ENCODE data around the gene CC2D1B.
"Not testable (repeated sequence)": the region's sequence is repeated elsewhere in the genome, so short reads cannot be mapped to it uniquely, and the experiment has no call there.

CC2D1B gene, protein sequence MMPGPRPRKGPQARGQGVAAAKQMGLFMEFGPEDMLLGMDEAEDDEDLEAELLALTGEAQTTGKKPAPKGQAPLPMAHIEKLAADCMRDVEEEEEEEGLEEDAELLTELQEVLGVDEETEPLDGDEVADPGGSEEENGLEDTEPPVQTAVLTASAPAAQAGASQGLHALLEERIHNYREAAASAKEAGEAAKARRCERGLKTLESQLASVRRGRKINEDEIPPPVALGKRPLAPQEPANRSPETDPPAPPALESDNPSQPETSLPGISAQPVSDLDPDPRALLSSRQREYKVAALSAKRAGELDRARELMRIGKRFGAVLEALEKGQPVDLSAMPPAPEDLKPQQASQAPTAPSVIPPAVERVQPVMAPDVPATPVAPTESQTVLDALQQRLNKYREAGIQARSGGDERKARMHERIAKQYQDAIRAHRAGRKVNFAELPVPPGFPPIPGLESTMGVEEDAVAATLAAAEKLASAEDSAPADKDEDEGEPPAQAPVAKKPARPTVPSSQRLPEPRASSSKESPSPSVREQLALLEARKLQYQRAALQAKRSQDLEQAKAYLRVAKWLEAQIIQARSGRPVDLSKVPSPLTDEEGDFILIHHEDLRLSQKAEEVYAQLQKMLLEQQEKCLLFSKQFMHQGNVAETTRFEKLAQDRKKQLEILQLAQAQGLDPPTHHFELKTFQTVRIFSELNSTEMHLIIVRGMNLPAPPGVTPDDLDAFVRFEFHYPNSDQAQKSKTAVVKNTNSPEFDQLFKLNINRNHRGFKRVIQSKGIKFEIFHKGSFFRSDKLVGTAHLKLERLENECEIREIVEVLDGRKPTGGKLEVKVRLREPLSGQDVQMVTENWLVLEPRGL

DNA sequence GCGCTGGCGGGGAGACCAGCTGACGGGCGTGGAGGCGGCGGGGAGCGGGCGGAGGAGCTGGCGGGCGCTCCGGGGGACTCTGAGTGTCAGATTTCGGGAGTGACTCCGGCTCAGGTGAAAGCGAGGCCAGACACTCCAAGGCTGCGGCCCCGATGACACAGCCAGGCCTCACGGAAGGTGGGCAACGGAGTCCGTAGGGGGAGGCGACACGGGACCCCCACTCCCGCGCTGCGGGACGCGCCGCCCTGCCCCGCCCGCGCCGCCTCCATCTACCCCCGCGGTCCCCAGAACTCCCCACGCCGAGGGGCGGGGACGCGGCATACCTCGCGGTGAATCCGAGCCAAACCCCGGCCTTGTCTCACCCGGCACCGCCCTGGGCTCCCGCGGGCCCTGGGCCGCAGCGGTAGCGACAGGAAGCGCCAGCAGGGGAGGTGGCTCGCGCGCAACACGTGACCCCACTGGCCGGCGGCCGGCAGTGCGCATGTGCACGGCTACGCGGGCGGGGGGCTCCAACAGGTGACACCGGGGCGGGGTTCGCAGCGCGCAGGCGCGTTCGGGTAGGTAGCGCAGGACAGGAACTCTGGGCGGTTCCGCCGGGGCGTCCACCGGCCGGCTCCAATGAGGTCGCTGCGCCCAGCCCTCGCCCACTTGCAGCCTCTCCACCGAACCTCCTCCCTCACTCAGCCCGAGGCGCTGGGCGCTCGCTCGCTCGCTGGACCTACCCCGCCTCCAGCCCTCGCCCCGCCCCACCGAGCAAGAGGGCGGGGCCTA lies at the start of gene CC2D1B:
TSS of gene CC2D1B (minus strand) at position 460 of the 771 bp plus-strand sequence. CDS start 1,585 bp downstream, outside the sequence.
- DNase-seq, result peak; percentile 98

DNA sequence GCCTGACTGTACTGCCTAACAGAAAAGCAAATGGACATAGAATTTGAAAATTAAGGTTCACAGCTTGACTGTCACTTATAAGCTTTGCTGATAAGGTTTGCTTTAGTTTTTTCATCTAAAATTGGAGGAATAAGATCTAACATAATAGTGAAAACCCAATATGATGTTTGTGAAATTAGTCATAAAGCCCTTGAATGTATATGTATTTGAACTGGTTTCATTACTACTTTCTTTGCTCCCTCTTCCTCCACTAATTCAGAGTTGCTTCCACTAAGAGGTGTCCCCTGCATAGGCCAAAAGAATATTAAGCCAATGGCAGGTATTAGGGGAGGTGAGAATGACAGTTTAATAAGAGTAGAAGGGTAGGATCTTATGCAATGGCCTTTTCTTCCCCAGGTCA lies 48.9 kb upstream of the CC2D1B start:
- no peak for DNase-seq

DNA sequence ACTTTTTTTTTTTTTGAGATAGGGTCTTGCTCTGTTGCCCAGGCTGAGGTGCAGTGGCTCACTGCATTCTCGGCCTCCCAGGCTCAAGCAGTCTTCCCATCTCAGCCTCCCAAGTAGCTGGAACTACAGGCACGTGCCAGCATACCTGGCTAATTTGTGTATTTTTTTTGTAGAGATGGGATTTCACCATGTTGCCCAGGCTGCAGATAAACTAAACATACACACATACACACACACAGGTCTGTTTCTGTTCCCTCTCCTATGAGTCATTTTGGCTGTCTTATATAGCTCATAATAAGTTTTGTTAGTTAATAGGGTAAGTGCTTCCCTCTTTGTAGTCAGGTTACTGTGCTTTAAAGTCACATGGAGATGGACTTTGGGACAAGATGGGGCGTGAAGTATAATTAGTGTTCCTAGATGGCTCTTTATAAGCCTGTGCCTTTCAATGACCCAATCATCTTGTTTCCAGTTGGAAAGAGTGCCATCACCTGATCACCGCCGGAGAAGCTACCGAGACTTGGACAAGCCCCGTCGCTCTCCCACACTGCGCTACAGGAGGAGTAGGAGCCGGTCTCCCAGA lies 47.5 kb upstream of the CC2D1B start:
- no peak for DNase-seq

DNA sequence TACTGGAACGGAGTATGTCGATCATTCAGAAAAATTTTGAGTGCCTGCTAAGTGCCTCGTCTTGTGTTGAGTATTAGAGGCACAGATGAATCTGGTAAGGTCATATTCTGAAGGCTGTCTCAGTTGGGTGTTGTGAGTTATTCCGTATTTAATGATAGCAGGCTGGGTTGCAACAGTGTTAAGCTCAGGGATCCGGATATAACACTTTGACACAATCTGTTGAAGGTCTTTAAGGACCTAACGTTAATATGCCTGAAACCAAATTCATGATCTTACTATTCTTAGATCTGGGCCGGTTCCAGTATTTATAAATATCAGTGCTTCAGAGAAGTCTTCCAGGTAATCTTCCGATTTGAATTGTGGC lies 39.0 kb upstream of the CC2D1B start:
- DNase-seq, result no peak

DNA sequence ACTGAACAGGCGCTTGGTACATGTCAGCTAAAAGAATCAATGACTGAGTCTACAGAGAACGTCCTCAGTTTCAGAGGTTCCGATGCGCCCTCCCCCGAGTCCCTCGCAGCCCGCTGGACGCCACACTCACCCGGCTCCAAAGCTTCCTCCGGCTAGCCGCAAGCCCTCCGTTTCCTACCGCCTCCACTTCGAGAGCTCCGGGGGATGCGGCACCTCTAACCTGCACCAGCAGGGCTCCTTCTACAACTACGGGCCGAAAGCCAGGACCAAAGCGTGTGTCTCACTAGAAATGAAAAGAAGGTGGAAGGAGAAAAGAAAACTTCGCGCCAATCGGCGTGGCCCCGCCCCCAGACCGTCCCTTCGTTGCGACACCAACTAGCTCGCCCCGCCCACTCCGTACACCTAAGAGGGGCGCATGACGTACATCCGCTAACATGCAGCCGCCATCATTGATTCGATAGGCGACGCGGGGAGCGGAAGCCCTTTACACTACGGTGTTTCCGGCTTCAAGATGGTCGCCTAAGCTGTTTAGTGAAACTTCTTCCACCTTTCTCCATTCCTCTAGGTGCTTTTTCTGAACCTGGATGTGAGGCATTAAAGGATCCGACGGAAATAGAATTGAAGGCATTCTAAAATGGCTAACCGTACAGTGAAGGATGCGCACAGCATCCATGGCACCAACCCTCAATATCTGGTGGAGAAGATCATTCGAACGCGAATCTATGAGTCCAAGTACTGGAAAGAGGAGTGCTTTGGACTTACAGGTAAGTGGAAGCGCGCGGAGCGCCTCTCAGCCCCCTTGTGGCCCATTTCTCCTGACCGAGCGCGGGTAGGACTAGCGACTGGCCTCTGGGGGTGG lies 38.3 kb upstream of the CC2D1B start, which contains the start of the genes ORC1 and PRPF38A:
TSS of gene ORC1 (minus strand) at position 308 of the 859 bp plus-strand sequence. CDS start 2,200 bp downstream, outside the sequence.
TSS of gene PRPF38A (plus strand) at position 487 of the 859 bp plus-strand sequence. CDS start at position 635, 148 bp downstream.
- DNase-seq, result peak; percentile 99

DNA sequence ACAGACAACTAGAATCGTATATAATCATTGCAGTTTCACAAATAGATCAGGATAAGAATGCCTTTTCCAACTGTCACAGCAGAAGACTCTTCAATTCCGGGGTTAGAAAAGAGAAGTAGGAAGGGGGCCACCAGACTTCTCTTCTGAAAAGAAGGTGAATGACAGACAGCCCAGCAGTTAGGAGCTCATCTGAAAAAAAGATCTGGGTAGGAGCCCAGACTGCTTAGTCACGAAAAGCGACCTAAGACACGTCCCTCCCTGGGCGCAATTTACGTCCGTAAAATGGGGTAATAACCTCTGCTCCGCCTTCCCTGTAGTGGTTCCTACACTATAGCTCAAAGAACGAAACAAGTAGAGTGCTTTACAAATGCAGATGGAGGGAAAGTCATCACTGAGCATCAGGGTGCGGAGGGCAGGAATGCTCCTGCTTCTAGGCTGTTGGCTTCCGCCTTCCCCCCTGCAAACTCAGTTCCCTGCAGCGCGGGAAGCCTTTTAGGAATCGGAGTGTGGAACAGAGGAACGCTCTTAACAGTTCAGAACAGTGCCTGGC lies 37.6 kb upstream of the CC2D1B start:
- DNase-seq, result peak; percentile 87

DNA sequence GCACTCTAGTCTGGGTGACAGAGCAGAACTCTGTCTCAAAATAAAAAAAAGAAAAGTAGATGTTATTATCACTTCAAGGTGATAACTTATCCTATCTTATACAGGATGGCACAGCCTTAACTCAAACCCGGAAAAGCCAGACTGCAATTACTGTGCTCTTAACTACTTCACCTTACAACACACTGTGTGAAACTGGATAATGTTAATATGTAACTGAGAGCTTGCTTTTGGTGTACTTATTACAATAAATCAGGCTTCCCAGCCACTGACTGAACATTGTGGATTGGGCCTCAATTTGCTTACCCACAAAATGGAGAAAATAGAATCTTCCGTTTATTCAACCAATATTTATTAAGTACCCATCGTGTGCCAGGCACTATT lies 36.8 kb upstream of the CC2D1B start:
- DNase-seq, result no peak

DNA sequence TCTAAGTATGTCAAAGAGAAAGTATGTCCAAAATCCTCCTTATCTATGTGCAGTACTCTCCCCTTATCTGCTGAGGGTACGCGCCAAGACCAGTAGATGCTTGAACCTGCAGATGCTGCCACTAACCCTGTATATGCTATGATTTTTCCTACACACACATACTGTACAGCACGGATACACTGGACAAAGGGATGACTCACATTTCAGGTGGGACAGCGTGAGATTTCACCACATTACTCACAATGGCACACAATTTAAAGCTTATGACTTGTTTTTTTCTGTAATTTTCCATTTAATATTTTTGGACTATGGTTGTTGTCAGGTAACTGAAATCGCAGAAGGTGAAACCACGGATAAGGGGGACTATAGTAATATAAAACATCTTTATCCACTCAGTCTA lies 34.1 kb upstream of the CC2D1B start:
- DNase-seq, result no peak

DNA sequence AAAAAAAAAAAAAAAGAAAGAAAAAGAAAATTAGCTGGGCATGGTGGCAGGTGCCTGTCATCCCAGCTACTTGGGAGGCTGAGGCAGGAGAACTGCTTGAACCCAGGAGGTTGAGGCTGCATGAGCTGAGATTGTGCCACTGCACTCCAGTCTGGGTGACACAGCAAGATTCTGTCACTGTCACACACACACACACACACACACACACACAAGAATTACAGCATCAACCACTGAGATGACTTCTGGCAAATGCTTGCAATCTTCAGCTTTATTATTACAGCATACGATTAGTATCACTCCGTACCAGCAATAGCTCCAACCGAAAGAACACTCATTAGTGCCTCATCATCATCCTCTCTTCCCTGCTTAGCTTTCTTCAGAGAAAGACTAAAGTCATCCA lies 33.6 kb upstream of the CC2D1B start:
- no peak for DNase-seq

DNA sequence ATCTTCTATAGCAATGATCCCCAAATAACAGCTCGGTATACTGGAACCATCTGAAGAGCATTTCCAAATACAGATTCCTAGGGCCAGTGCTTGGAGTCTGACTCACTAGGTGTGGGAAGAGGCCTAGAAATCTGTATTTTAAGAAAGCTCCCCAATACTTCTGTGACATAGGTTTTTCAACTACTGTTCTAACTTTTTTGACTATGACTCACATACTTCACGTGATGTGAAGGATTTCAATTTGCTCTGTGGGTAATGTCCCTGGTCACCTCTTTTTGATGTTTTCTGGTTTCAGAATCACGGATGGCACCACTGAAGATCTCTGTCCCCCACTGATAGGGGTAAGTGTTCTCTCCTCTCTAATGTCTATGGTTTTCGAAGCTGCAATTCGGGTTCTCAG lies 27.2 kb upstream of the CC2D1B start:
- DNase-seq, result no peak

DNA sequence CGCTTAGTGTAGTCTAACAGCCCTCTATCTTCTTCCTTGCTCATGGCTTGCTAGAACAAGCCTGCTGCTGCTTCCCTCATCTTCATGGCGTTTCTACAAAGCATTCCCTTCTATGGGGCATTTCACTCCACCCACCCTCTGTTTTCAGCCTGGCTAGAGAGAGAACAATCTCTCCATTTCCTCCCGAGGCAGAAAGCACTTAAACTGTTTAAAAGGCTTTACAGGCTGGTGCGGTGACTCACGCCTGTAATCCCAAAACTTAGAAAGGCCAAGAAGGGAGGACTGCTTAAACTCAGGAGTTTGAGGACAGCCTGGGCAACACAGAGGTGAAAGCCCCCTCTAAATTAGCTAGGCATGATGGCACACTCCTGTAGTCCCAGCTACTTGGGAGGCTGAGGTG lies 20.5 kb upstream of the CC2D1B start:
- no peak for DNase-seq

DNA sequence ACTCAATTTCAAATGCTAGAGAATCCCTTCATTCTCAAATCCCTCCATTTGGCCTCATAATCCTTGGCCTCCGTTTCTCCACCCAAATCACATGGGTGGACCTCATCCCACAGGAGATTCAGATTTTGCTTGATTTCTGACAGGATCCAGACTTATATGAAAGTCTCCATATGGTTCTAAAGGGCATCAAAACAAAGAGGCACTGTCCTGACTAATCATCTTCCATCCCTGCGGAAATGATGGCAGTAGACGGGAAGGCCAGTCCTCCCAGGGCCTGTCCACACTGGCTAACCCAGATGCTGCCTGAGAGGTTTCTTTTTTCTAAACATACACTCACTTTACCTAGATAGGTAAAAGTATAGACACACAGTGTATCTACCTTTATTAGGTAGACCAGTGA lies 19.4 kb upstream of the CC2D1B start:
- DNase-seq, result no peak

DNA sequence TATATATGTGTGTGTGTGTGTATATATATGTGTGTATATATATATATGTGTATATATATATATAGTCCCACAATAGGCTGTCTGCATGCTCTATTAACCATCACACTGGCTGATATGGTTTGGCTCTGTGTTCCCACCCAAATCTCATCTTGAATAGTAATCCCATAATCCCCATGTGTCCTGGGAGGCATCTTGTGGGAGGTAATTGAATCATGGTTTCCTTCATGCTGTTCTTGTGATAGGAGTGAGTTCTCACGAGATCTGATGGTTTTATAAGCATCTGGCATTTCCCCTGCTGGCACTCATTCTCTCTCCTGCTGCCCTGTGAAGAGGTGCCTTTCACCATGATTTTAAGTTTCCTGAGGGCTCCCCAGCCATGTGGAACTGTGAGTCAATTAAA lies 3.8 kb upstream of the CC2D1B start:
- not testable (repeated sequence) for DNase-seq

DNA sequence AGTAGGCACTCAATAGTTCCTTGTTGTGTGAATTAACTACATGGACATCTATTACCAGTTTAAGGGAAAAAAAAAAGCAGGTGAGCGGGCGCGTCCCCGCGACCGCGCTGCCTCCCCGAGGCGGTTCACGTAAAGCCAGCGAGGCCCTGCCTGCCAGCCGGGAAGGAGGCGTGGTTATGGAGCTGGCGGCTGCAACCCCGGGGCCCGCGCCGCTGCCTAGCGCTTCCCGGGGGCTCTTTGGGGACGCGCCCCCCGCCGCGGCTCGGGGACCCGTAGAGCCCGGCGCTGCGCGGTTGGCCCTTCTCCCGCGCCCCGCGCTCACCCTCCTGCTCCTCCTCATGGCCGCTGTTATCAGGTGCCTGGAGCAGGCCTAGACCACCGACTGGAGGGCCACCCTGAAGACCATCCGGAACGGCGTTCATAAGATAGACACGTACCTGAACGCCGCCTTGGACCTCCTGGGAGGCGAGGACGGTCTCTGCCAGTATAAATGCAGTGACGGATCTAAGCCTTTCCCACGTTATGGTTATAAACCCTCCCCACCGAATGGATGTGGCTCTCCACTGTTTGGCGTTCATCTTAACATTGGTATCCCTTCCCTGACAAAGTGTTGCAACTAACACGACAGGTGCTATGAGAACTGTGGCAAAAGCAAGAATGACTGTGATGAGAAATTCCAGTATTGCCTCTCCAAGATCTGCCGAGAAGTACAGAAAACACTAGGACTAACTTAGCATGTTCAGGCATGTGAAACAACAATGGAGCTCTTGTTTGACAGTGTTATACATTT lies 2.6 kb upstream of the CC2D1B start:
- DNase-seq, result no peak

DNA sequence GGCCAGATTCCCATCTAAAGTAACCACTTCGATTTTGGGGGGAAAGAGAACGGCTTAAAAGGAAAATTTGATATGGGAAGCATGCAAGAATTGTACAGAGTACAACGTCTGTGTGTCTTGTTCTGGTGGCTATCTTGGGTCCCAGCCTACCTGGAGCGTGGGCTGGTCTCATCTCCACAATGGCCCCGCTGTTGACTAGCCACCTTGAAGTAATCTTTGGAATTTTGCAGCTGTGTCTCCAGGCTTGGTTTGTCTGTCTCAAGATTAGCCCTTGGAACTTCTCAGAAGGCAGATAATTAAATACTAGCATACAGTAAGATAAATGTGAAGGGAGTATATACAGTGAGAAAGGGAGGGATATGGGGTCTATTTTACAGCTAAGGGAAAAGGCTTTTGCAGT lies 1.3 kb upstream of the CC2D1B start:
- DNase-seq, result no peak

DNA sequence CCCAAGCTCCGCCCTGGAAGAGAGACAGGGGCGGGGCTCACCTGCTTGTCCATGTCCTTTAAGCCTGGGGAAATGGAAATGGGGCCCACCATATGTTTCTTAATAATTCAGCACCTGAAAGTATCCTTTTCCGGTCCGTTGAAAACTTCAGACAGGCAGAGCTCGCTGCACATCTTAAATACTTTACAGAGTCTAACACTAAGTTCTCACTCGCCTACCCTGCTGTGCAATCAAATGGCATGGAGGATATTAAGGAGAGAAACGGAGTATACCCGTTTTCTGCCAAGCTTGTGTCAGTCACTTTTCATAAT lies 467 bp upstream of the CC2D1B start:
- DNase-seq, result no peak

DNA sequence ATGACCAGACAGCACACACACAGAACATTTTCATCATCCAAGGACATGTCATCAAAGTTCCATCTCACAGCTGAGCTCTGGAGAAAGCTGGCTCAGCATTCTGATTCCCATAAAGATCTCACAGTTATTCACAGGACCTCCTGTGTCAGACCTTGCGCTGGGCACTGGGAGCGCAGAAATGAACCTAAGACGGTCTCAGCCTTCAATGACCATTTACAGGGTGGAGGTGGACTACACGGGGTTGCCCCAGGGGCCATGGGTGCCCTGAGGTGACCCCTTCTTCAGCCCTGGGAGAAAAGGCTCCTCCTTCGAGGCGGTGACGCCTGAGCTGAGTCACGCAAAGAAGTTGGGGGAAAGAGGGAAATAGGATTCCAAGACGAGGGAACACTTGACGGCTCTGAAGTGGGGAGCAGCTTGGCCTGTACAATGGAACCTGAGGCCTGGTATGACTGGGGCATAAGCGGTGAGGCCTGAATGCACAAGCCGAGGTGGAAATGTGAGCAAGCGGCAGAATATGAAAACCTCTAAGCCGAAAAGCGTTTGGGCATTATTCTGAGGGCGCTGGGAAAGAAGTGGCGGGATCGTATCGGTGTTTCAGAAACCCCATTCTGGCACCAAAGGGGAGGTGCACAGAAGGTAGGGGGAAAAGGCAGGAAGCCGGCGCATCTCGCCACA lies 797 bp downstream of the CC2D1B start:
- peak; percentile 79 for DNase-seq

DNA sequence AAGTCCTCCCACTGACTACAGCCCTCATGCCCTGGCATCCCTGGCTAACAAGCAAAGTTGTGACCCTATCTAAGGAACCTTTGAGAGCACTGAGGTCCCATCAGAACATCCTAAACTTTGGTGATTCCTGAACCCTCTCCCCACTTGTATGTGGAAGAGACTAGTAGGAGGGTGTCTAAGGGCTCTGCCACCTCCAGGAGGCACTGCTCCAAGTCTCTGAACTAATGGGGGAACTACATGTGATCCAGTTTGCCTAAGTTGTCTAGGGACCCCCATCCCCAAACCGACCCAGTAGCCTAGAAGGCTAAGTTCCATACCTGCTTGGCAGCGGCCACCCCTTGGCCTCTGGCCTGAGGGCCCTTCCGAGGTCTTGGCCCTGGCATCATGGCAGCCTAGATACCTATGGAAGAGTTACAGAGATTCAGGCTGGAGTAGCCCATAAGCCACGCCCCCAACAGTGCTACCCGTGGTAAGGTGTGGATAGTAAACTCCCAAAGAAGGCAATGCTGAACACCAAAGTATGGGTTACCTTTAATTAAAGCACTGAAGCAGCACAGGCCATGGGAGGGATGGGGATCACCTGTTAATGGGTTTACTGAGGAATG lies 1.7 kb downstream of the CC2D1B start:
- DNase-seq, result no peak

DNA sequence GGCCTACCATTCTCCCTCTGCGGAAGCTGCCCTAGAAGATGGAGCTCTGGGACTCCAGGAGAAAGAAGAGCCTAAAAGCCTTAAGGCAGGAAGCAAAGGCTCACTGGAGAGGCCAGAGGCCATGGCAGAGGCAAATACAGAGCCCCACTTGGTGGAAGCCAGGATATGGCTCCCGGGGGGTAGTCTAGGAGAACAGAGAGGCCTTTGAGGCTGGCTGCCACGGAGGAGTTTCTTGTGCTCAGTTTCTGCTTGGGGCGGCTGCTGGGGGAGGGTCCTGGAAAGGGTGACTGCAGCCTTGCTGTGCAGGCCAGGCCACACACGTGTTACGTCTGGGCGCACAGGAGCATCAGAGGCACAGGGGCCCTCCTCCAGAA lies 5.4 kb downstream of the CC2D1B start:
- no peak for DNase-seq

Measured in inflammatory macrophage treated with lipopolysaccharide for 4 hours (primary cell).